Thyroid gland (tissue), 4 donors: ENCODE data around the gene MLXIPL.

ENCODE experiments used
- CTCF ChIP-seq, 6 experiments: fragments of 200-600 bp in 3 of 6; fragments of 450-650 bp in 3 of 6; sonication (generic) in 3 of 6; IDR thresholded peaks; one replicate each; pipeline ENCODE4 v1.5.1; 2016 to 2019; ENCODE audit warnings: antibody characterized with exemption in 6 of 6, mild to moderate bottlenecking in 2 of 6, inconsistent platforms in 1 of 6, moderate library complexity in 1 of 6
- POLR2A ChIP-seq, 2 donors: fragments of 450-650 bp; IDR thresholded peaks; one replicate each; pipeline ENCODE4 v1.6.1; 2017; ENCODE audit warnings: antibody characterized with exemption in 2 of 2, mild to moderate bottlenecking in 2 of 2, moderate library complexity in 1 of 2

GRCh38 chr7:73669858-73670385 is 45.6 kb upstream of the MLXIPL start:
- TF ChIP-seq CTCF (IDR thresholded peaks at IDR 0.05), result no peak
- TF ChIP-seq POLR2A (IDR thresholded peaks at IDR 0.05), result no peak
